Thymus (tissue), 11 donors: ENCODE results near the gene CPLX3. TPM values are rescaled to one million over a fixed set of nuclear protein-coding genes. Genes with fewer than 3 reads are reported as not detected.
"Not testable (repeated sequence)": the region's sequence is repeated elsewhere in the genome, so short reads cannot be mapped to it uniquely, and the experiment has no call there.

ENCODE experiments used
- DNase-seq, 9 donors: peaks; one replicate each; pipeline ENCODE4 v3.0.0-alpha.2; 2013; ENCODE audit warnings: low spot score in 9 of 9, low read depth in 6 of 9, missing footprints in 1 of 9
- H3K27ac ChIP-seq, 2 donors: one replicate each; pipeline ENCODE4 v1.5.1; 2013; ENCODE audit warnings: control low read depth in 1 of 2, low read depth in 1 of 2, low read length in 1 of 2, mild to moderate bottlenecking in 1 of 2, moderate library complexity in 1 of 2
- H3K27me3 ChIP-seq, 2 donors: one replicate each; pipeline ENCODE4 v1.5.1; 2013; ENCODE audit warnings: low read length in 1 of 2; ENCODE audit not compliant: control insufficient read depth in 2 of 2, insufficient read depth in 1 of 2
- H3K36me3 ChIP-seq, 2 donors: one replicate each; pipeline ENCODE4 v1.5.1; 2013; ENCODE audit warnings: low read length in 1 of 2, mild to moderate bottlenecking in 1 of 2, moderate library complexity in 1 of 2; ENCODE audit not compliant: control insufficient read depth in 2 of 2, insufficient read depth in 2 of 2
- H3K4me1 ChIP-seq, 2 donors: one replicate each; pipeline ENCODE4 v1.5.1; 2013; ENCODE audit warnings: low read length in 2 of 2; ENCODE audit not compliant: control insufficient read depth in 2 of 2, insufficient read depth in 2 of 2
- H3K4me3 ChIP-seq, 2 donors: one replicate each; pipeline ENCODE4 v1.5.1; 2013; ENCODE audit warnings: low read length in 2 of 2, control low read depth in 1 of 2, mild to moderate bottlenecking in 1 of 2
- H3K9me3 ChIP-seq, 2 donors: one replicate each; pipeline ENCODE4 v1.5.1; 2013; ENCODE audit warnings: low read length in 1 of 2, mild to moderate bottlenecking in 1 of 2; ENCODE audit not compliant: control insufficient read depth in 2 of 2, insufficient read depth in 1 of 2
- WGBS: extraction: QIAGEN DNeasy Blood & Tissue Kit; methylation state at CpG from one replicate; pipeline ENCODE4 v1.1.7; 2013; 5-methylcytosine and 5-hydroxymethylcytosine counted together
- polyA plus RNA-seq: library from polyadenylated mRNA; stranded (reverse); fragments of 200-250 nt; gene quantifications from one replicate; pipeline ENCODE4 v1.2.3, GENCODE V29; 2013
- total RNA-seq: library from RNA; stranded (reverse); fragments of 120-200 nt; gene quantifications from one replicate; pipeline ENCODE4 v1.2.4, GENCODE V29; 2013
- donor health status: healthy.

The CPLX3 gene
- total and polyA plus RNA-seq, 2 donors, result 0.05 to 1.1 TPM

DNA sequence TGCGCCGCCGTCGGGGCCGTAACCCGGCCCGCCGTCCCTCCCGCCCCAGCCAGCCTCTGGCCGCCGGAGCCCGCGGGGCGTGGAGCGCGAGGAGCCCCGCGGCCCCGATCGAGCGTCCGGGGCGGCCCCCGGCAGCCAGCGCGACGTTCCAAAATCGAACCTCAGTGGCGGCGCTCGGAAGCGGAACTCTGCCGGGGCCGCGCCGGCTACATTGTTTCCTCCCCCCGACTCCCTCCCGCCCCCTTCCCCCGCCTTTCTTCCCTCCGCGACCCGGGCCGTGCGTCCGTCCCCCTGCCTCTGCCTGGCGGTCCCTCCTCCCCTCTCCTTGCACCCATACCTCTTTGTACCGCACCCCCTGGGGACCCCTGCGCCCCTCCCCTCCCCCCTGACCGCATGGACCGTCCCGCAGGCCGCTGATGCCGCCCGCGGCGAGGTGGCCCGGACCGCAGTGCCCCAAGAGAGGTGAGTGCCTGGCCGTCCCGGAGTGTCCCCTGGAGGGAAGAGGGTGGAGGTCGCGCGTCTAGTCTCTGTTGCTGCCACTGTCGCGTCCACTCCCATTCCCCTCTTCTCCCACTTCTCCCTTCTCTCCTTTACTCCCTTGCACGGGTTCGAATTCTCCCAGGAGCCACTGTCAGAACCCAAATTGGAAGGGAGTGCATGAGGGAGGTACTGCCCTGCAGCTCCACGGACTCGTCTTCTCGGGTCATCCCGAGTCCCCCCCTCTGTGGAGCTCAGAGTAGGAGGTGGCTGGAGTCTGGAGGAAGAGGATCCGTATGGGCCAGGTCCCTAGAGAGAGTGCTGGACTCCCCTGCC, 44.0 kb upstream of the CPLX3 start:
- H3K9me3 ChIP-seq, result no peaks in the 10 kb centered on the region
- peak overlapping the region; percentile 96 to 99 for H3K27ac ChIP-seq
- peak overlapping the region; percentile 98 to 99 for H3K4me3 ChIP-seq
- H3K4me1 ChIP-seq, result peaks cover 68 to 92% of the 10 kb centered on the region in 2 donors
- H3K36me3 ChIP-seq, result peaks cover 7 to 27% of the 10 kb centered on the region in 2 donors
- DNase-seq, result peak in 1 of 9 donors; percentile 73
- no peaks in the 10 kb centered on the region for H3K27me3 ChIP-seq
- WGBS, result under 1% methylated on average over 72 of the region's 72 CpGs

DNA sequence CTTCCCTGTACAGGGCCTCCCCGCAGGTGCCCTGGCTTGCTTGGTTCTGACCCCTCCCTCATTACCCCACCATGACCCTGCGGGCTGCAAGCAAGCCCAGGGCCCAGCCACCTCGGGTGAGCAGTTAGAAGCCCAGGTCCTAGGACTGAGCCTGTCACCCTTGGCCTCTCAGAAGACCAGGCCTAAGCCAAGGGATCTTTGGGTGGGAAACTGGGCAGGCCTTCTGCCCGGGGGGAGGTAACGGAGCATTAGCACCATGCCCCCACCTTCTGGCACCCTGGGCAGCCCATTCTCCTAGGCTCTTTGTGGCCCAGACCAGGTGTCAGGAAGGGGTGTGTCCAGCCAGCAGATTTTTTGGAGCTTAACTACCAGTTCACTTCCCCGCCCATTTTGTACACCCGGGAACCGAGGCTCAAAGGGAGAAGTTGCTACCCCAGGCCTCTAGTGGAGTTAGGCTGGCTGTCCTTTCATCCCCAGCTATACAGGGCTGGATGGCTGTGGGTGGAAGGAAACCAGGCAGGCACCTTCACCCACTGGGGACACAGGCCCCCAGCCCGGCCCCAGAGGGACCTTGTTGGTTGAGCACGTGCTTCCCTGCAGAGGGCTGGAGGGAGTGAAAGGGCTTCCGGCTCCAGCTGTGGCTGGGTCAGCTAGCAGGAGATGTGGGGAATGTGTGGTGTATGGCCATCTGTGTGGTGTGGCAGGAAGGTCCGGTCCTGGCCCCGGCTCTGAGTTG, 43.2 kb upstream of the CPLX3 start:
- DNase-seq, result peak in 1 of 9 donors; percentile 64
- 2% methylated on average over 13 of the region's 13 CpGs for WGBS

GRCh38 chr15:74783808-74784175, 42.6 kb upstream of the CPLX3 start:
- Histone ChIP-seq H3K27me3 (no peaks in the 10 kb centered on the region), H3K27ac (peak overlapping the region; percentile 91 to 99), H3K4me3 (peak overlapping the region; percentile 98 to 99), H3K9me3 (peaks cover 0 to 3% of the 10 kb centered on the region in 2 donors), H3K36me3 (peaks cover 7 to 33% of the 10 kb centered on the region in 2 donors), H3K4me1 (peaks cover 67 to 92% of the 10 kb centered on the region in 2 donors)
- DNase-seq, result peak in 1 of 9 donors; percentile 26
- WGBS, result 16% methylated on average over 3 of the region's 3 CpGs

More for the DNA sequence above, 43.2 kb upstream of the CPLX3 start:
- Histone ChIP-seq H3K27me3 (no peaks in the 10 kb centered on the region), H3K4me1 (peaks cover 64 to 92% of the 10 kb centered on the region in 2 donors), H3K4me3 (peak overlapping the region; percentile 98 to 99), H3K9me3 (peaks cover 0 to 3% of the 10 kb centered on the region in 2 donors), H3K36me3 (peaks cover 7 to 31% of the 10 kb centered on the region in 2 donors), H3K27ac (peak overlapping the region; percentile 91 to 99)

DNA sequence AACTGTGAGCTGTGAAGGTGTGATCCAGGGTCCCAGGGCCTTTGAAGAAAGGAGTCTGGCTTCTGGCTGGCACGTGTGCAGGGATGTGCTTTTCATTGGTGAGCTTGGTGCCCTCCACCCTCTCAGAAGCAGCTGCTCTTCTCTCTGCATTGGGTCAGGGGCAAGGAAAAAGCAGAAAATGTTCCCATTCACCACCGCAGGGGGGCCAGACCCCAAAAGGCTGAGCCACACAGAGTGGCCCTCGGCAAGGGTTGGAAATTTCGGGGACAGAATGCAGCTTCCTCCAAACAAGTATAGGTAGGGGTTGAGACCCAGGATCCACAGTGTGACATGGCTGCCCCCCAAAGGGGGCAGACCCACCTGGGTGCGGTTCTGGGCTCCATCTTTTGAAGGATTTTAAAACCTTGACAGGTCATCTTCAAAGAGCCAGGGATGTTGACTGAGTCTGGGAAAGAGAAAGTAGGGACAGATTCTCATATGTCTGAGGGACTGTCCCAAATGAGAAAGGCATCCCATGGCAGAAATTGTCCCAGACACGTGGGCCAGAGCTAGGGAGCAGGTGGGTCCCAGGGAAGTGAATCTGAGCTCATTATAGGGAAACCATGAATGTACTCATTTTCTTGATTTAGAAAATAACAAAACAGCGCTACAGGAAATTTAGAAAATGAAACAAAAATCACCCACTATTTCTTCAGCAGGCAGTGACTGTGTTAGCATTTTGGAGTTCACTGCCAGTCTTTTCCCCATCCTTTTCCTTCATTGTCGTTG, 41.8 kb upstream of the CPLX3 start:
- Histone ChIP-seq H3K4me3 (peak overlapping the region; percentile 98 to 99), H3K27ac (peak overlapping the region; percentile 98 to 99), H3K27me3 (no peaks in the 10 kb centered on the region), H3K36me3 (peaks cover 7 to 35% of the 10 kb centered on the region in 2 donors), H3K4me1 (peaks cover 75 to 92% of the 10 kb centered on the region in 2 donors), H3K9me3 (peaks cover 0 to 3% of the 10 kb centered on the region in 2 donors)
- no peak for DNase-seq
- 36% methylated on average over 8 of the region's 8 CpGs for WGBS

- H3K9me3 ChIP-seq, result peaks cover 0 to 6% of the 10 kb centered on the region in 2 donors
- H3K27me3 ChIP-seq, result no peaks in the 10 kb centered on the region
- DNase-seq, result peak in 1 of 9 donors; percentile 61
- H3K27ac ChIP-seq, result peak overlapping the region; percentile 98 to 99
- peaks cover 76 to 92% of the 10 kb centered on the region in 2 donors for H3K4me1 ChIP-seq
- peak overlapping the region; percentile 98 to 99 for H3K4me3 ChIP-seq
- 71% methylated on average over 13 of the region's 13 CpGs for WGBS
- H3K36me3 ChIP-seq, result peaks cover 7 to 36% of the 10 kb centered on the region in 2 donors
Observed at GRCh38 chr15:74785194-74786032, 41.0 kb upstream of the CPLX3 start.

GRCh38 chr15:74786081-74786480, 40.3 kb upstream of the CPLX3 start:
- not testable (repeated sequence) for DNase-seq, H3K27me3 ChIP-seq, H3K9me3 ChIP-seq
- 89% methylated on average over 12 of the region's 12 CpGs for WGBS
- Histone ChIP-seq H3K4me3 (peak overlapping the region; percentile 14 to 98), H3K4me1 (peaks cover 73 to 90% of the 10 kb centered on the region in 2 donors), H3K27ac (peak overlapping the region; percentile 98 to 99), H3K36me3 (peaks cover 7 to 40% of the 10 kb centered on the region in 2 donors)

DNA sequence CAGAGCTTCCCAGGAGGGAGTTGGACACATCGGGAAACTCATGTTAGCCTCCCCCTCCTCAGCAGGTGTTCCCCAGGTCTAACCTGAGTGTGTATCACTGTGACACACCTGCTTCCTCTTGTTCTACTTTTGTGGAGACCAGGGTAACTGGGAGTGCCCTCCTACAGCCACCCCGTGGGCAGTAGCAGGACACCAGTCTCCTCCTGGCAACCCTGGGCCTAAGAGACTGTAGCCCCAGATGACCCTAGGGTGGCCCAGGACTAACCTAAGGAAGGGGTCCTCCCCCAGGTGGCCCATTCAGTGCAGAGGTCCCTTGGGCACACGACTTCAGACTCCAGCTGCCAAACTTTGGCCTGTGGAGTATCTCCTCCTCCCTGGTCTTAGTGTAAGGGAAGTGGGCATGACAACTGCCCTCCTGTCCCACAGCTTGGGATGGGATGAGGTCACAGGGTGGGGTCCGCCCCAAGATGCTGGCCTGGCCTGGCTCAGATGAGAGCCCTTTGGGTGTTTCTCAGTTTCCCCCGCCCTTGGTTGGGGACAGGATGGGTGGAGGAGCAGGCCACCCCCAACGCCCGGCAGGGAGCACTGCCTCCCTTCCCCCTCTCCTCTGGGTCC, 39.8 kb upstream of the CPLX3 start:
- Histone ChIP-seq H3K27me3 (no peaks in the 10 kb centered on the region), H3K4me3 (peak overlapping the region; percentile 51 to 98), H3K9me3 (peaks cover 0 to 6% of the 10 kb centered on the region in 2 donors), H3K27ac (peak overlapping the region; percentile 98 to 99), H3K36me3 (peaks cover 7 to 40% of the 10 kb centered on the region in 2 donors), H3K4me1 (peaks cover 69 to 88% of the 10 kb centered on the region in 2 donors)
- DNase-seq, result peak in 1 of 9 donors; percentile 40
- WGBS, result 40% methylated on average over 7 of the region's 7 CpGs
